HUES48 (cell line): ENCODE data around the gene CPNE1.
"Not testable (repeated sequence)": the region's sequence is repeated elsewhere in the genome, so short reads cannot be mapped to it uniquely, and the experiment has no call there.

ENCODE experiments used
- H3K27ac ChIP-seq: one replicate; pipeline ENCODE4 v1.7.0; 2013; ENCODE audit warnings: low read depth, low read length, inconsistent platforms
- H3K27me3 ChIP-seq: 2 replicates; pipeline ENCODE4 v1.6.1; 2013; ENCODE audit warnings: mild to moderate bottlenecking, low read length; ENCODE audit not compliant: control insufficient read depth, insufficient read depth
- H3K36me3 ChIP-seq: 2 replicates; pipeline ENCODE4 v1.6.1; 2013; ENCODE audit warnings: low read length; ENCODE audit not compliant: control insufficient read depth, insufficient read depth
- H3K4me1 ChIP-seq: 2 replicates; pipeline ENCODE4 v1.6.1; 2013; ENCODE audit warnings: mild to moderate bottlenecking, low read length; ENCODE audit not compliant: control insufficient read depth, insufficient read depth
- H3K4me3 ChIP-seq: 2 replicates; pipeline ENCODE4 v1.5.1; 2013; ENCODE audit warnings: mild to moderate bottlenecking, low read depth, low read length
- H3K9ac ChIP-seq: 2 replicates; pipeline ENCODE4 v1.6.1; 2013; ENCODE audit warnings: mild to moderate bottlenecking, low read depth, low read length, moderate library complexity
- H3K9me3 ChIP-seq: 2 replicates; pipeline ENCODE4 v1.6.1; 2013; ENCODE audit warnings: low read length; ENCODE audit not compliant: control insufficient read depth, insufficient read depth

The CPNE1 gene

GRCh38 chr20:35695245-35695749 lies 30.6 kb upstream of the CPNE1 start:
- Histone ChIP-seq H3K9ac (no peak overlapping the region), H3K4me1 (peaks cover 6% of the 10 kb centered on the region), H3K9me3 (no peaks in the 10 kb centered on the region), H3K27ac (no peak overlapping the region), H3K4me3 (no peak overlapping the region), H3K27me3 (no peaks in the 10 kb centered on the region), H3K36me3 (peaks cover 25% of the 10 kb centered on the region)

- Histone ChIP-seq H3K27me3 (no peaks in the 10 kb centered on the region), H3K36me3 (peaks cover 32% of the 10 kb centered on the region)
Measured at GRCh38 chr20:35690265-35690664, 25.6 kb upstream of the CPNE1 start.

GRCh38 chr20:35686872-35687271 lies 22.2 kb upstream of the CPNE1 start:
- H3K27ac ChIP-seq, H3K4me1 ChIP-seq, H3K27me3 ChIP-seq, H3K4me3 ChIP-seq, H3K9me3 ChIP-seq, H3K9ac ChIP-seq: not testable (repeated sequence)
- H3K36me3 ChIP-seq, result peaks cover 20% of the 10 kb centered on the region

More at GRCh38 chr20:35690265-35690664, 25.6 kb upstream of the CPNE1 start:
- Histone ChIP-seq H3K4me3 (no peak overlapping the region), H3K9ac (no peak overlapping the region), H3K4me1 (no peaks in the 10 kb centered on the region), H3K9me3 (no peaks in the 10 kb centered on the region), H3K27ac (no peak overlapping the region)

- not testable (repeated sequence) for H3K9me3 ChIP-seq, H3K9ac ChIP-seq, H3K4me1 ChIP-seq, H3K27ac ChIP-seq, H3K27me3 ChIP-seq, H3K4me3 ChIP-seq
- peaks cover 21% of the 10 kb centered on the region for H3K36me3 ChIP-seq
Measured at GRCh38 chr20:35685368-35685767, 20.7 kb upstream of the CPNE1 start.

GRCh38 chr20:35681960-35682359 lies 17.3 kb upstream of the CPNE1 start:
- H3K36me3 ChIP-seq, result peaks cover 3% of the 10 kb centered on the region
- H3K27me3 ChIP-seq, result no peaks in the 10 kb centered on the region
- no peak overlapping the region for H3K27ac ChIP-seq
- no peaks in the 10 kb centered on the region for H3K9me3 ChIP-seq
- H3K4me1 ChIP-seq, result no peaks in the 10 kb centered on the region
- no peak overlapping the region for H3K4me3 ChIP-seq
- no peak overlapping the region for H3K9ac ChIP-seq

- Histone ChIP-seq H3K9ac (no peak overlapping the region), H3K4me1 (no peaks in the 10 kb centered on the region), H3K4me3 (no peak overlapping the region), H3K9me3 (no peaks in the 10 kb centered on the region), H3K36me3 (peaks cover 3% of the 10 kb centered on the region; the same call in 1 of the 2 replicates), H3K27ac (no peak overlapping the region), H3K27me3 (no peaks in the 10 kb centered on the region)
Measured at GRCh38 chr20:35680452-35681183, 15.9 kb upstream of the CPNE1 start.

GRCh38 chr20:35674921-35675320 lies 10.2 kb upstream of the CPNE1 start:
- no peak overlapping the region for H3K9ac ChIP-seq
- no peak overlapping the region for H3K4me3 ChIP-seq
- peaks cover 33% of the 10 kb centered on the region for H3K36me3 ChIP-seq
- no peaks in the 10 kb centered on the region for H3K4me1 ChIP-seq
- H3K9me3 ChIP-seq, result no peaks in the 10 kb centered on the region
- H3K27me3 ChIP-seq, result no peaks in the 10 kb centered on the region
- H3K27ac ChIP-seq, result no peak overlapping the region

- Histone ChIP-seq H3K27ac (no peak overlapping the region), H3K9ac (no peak overlapping the region), H3K4me3 (no peak overlapping the region), H3K4me1 (no peaks in the 10 kb centered on the region), H3K27me3 (no peaks in the 10 kb centered on the region), H3K36me3 (peaks cover 38% of the 10 kb centered on the region), H3K9me3 (no peaks in the 10 kb centered on the region)
Measured at GRCh38 chr20:35673884-35674283, 9.2 kb upstream of the CPNE1 start.

GRCh38 chr20:35669681-35670080 lies 5.0 kb upstream of the CPNE1 start:
- peaks cover 45% of the 10 kb centered on the region for H3K36me3 ChIP-seq
- no peaks in the 10 kb centered on the region for H3K27me3 ChIP-seq
- H3K27ac ChIP-seq, result no peak overlapping the region
- H3K9me3 ChIP-seq, result no peaks in the 10 kb centered on the region
- H3K9ac ChIP-seq, result no peak overlapping the region
- no peaks in the 10 kb centered on the region for H3K4me1 ChIP-seq
- H3K4me3 ChIP-seq, result no peak overlapping the region

GRCh38 chr20:35669221-35669620 lies 4.5 kb upstream of the CPNE1 start:
- no peak overlapping the region for H3K27ac ChIP-seq
- H3K9me3 ChIP-seq, result no peaks in the 10 kb centered on the region
- H3K4me3 ChIP-seq, result no peak overlapping the region
- no peak overlapping the region for H3K9ac ChIP-seq
- H3K27me3 ChIP-seq, result no peaks in the 10 kb centered on the region
- H3K36me3 ChIP-seq, result peaks cover 40% of the 10 kb centered on the region
- no peaks in the 10 kb centered on the region for H3K4me1 ChIP-seq

GRCh38 chr20:35665949-35666288 lies 1.2 kb upstream of the CPNE1 start:
- Histone ChIP-seq H3K36me3 (peaks cover 21% of the 10 kb centered on the region), H3K9me3 (no peaks in the 10 kb centered on the region)

More at GRCh38 chr20:35665949-35666288, 1.2 kb upstream of the CPNE1 start:
- peaks cover 19% of the 10 kb centered on the region for H3K4me1 ChIP-seq
- H3K27me3 ChIP-seq, result no peaks in the 10 kb centered on the region
- no peak overlapping the region for H3K4me3 ChIP-seq
- no peak overlapping the region for H3K9ac ChIP-seq
- H3K27ac ChIP-seq, result no peak overlapping the region
